ENCODE measurements around the gene LENG1. TPM values are rescaled to one million over a fixed set of nuclear protein-coding genes. Genes with fewer than 3 reads are reported as not detected.

The LENG1 gene
- total and polyA plus RNA-seq, 9 of the 15 experiments (the other 6 are each of a cell fraction or from before 2014, with no cell fraction given), result 0.30 to 10.5 (median 4.7) TPM

GRCh38 chr19:54147676-54148075, 11.8 kb downstream of the LENG1 start:
- Histone ChIP-seq H3K9me1 (ENCODE audit: control insufficient read depth, insufficient read depth, low read length) (no peaks in the 10 kb centered on the region), H3K4me2 (ENCODE audit: insufficient read depth, low read length) (no peak overlapping the region), H3K9me3 (replicated peaks; ENCODE audit: control insufficient read depth, insufficient read depth, low read depth, low read length) (no peaks in the 10 kb centered on the region), H3K9ac (ENCODE audit: insufficient read depth in 1 of 2, low read depth in 2 of 2, low read length in 2 of 2) (no peak overlapping the region), H3K79me2 (ENCODE audit: control insufficient read depth, insufficient read depth, low read length) (peaks cover 1% of the 10 kb centered on the region; the same call in 2 of the 3 replicates), H2AFZ (ENCODE audit: low read depth, low read length) (no peak overlapping the region), H3K27me3 (ENCODE audit: control insufficient read depth in 2 of 2, insufficient read depth in 2 of 2, low read length in 2 of 2) (no peaks in the 10 kb centered on the region), H3K4me3 (no peak overlapping the region), H3K36me3 (ENCODE audit: control insufficient read depth, insufficient read depth, low read length) (peaks cover 96% of the 10 kb centered on the region; the same call in 2 of the 3 replicates), H3K4me1 (replicated peaks in 1 of 2; ENCODE audit: control insufficient read depth in 2 of 2, insufficient read depth in 2 of 2, low read length in 2 of 2) (peaks cover 0 to 10% of the 10 kb centered on the region in 2 experiments; a peak in 1 of 5 replicates), H4K20me1 (replicated peaks; ENCODE audit: control insufficient read depth, insufficient read depth, low read length) (peaks cover 1% of the 10 kb centered on the region; the same call in 1 of the 2 replicates), H3K27ac (ENCODE audit: extremely low read depth, low read depth, low read length) (no peak overlapping the region)
- FAIRE-seq, result no peak
- ATAC-seq, result no peak; the same call in 2 of the 3 replicates
- WGBS (ENCODE audit: insufficient coverage, low coverage, missing lambda C conversion rate), result 69% methylated on average over 3 of the region's 3 CpGs
- ChIA-PET CTCF (ENCODE audit: low intra/inter-chr PET ratio) (no interaction called here), POLR2A (interaction anchor here (0.6 to 4.1 kb wide), 4 partner anchors 10 to 13 kb away, joined by 3 to 29 read pairs (median 4); partner anchors contain the start of genes CNOT3 and LENG1)
- intact Hi-C loops (cut with micrococcal nuclease) (no loop called here), in situ Hi-C loops (cut with MboI) (no loop called here)
- no peak for TF ChIP-seq ZBTB33 (CRISPR knock-in tag; IDR thresholded peaks at IDR 0.05)
- no peak for TF ChIP-seq ZBTB7A (IDR thresholded peaks at IDR 0.05; ENCODE audit: borderline replicate concordance, control insufficient read depth, low read depth, low read length)
- TF ChIP-seq ZNF436 (CRISPR knock-in tag; IDR thresholded peaks at IDR 0.05), result no peak
- no peak for TF ChIP-seq HBP1 (CRISPR knock-in tag; IDR thresholded peaks at IDR 0.05)
- no peak for TF ChIP-seq ZNF408 (CRISPR knock-in tag; IDR thresholded peaks at IDR 0.05; ENCODE audit: low read depth)
- TF ChIP-seq KHSRP (IDR thresholded peaks at IDR 0.05), result no peak
- no peak for TF ChIP-seq PKNOX1 (IDR thresholded peaks at IDR 0.05)
- no peak for TF ChIP-seq OTX1 (CRISPR knock-in tag; IDR thresholded peaks at IDR 0.05)
- no peak for TF ChIP-seq ZBTB17 (CRISPR knock-in tag; IDR thresholded peaks at IDR 0.05)
- TF ChIP-seq MAX (CRISPR knock-in tag; IDR thresholded peaks at IDR 0.05), result no peak
- no peak for DNase-seq (ENCODE audit: extremely low read depth in 1 of 4, low spot score in 3 of 4)
- BruUV-seq (replicated peaks), result no TSS peak

All from K562 (cell line).